Neuron (in vitro differentiated cells): ENCODE results near the gene SLC2A6.

ENCODE experiments used
- H2AFZ ChIP-seq: one replicate; pipeline ENCODE4 v1.6.1; 2013; ENCODE audit warnings: low read depth, mild to moderate bottlenecking, inconsistent platforms, low read length, moderate library complexity
- H3K27me3 ChIP-seq: one replicate; pipeline ENCODE4 v1.6.1; 2013; ENCODE audit warnings: low read length; ENCODE audit not compliant: insufficient read depth
- H3K36me3 ChIP-seq: one replicate; pipeline ENCODE4 v1.6.1; 2013; ENCODE audit warnings: low read length; ENCODE audit not compliant: insufficient read depth
- H3K4me1 ChIP-seq: one replicate; pipeline ENCODE4 v1.6.1; 2013; ENCODE audit warnings: low read length; ENCODE audit not compliant: insufficient read depth
- H3K4me3 ChIP-seq: 2 replicates; pipeline ENCODE4 v1.5.1; 2013; ENCODE audit warnings: mild to moderate bottlenecking, low read length, moderate library complexity
- H3K9me3 ChIP-seq: one replicate; pipeline ENCODE4 v1.6.1; 2013; ENCODE audit warnings: low read length

SLC2A6 gene

DNA sequence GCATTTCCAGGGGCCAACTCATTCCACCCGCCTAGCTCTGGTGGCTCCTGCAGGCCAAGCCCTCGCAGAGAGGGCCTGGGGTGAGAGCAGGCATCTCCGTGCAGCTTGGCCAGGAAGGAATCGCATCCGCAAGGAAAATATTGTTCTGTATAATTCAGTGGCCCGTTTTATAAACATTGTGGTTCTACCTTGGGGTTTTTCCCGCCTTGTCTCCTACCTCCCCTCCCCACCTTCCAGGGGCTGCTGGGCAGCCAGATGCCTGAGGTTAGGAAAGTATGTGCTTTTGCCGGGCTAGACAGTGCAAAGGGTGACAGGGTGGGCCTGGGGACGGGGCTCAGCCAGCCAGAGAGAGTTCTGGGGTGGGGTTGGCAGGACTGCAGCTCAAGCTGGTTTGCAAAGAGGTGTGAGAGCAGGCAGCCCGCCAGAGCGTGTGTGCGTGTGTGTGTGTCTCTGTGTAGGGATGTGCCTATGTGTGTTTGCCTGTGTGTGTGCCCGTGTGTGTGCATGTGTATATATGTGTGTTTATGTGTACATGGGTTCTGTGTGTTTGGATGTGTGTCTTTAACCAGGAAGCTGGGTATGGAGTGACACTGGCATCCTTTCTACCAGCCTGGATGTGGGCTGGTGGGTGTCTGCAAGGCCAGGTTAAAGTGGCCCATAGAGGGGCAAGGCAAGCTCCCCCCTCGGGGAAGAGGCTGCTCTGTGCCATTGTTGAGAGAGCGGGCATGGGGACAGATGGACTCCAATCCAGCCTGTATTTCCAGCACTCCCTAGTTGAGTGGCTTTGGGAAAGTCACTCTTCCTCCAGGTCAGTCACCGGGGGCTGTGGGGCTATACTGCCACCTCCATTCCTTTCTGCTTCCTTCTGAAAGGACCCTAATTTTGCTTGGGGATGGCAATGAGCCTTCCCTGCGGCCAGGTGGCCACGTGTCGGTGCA, 10.6 kb upstream of the SLC2A6 start:
- H3K4me1 ChIP-seq = peaks cover 6% of the 10 kb centered on the region
- peaks cover 3% of the 10 kb centered on the region for H3K9me3 ChIP-seq
- H3K4me3 ChIP-seq = no peak overlapping the region
- no peak overlapping the region for H2AFZ ChIP-seq
- H3K27me3 ChIP-seq = peaks cover 19% of the 10 kb centered on the region
- no peaks in the 10 kb centered on the region for H3K36me3 ChIP-seq

- H3K27me3 ChIP-seq = peaks cover 19% of the 10 kb centered on the region
- H3K4me1 ChIP-seq = peaks cover 6% of the 10 kb centered on the region
- H3K4me3 ChIP-seq = no peak overlapping the region
- no peak overlapping the region for H2AFZ ChIP-seq
- peaks cover 3% of the 10 kb centered on the region for H3K9me3 ChIP-seq
- no peaks in the 10 kb centered on the region for H3K36me3 ChIP-seq
These were observed 9.9 kb upstream of the SLC2A6 start for GRCh38 chr9:133488686-133489252.

GRCh38 chr9:133487331-133487725, 8.4 kb upstream of the SLC2A6 start:
- no peak overlapping the region for H3K4me3 ChIP-seq
- H3K4me1 ChIP-seq = no peaks in the 10 kb centered on the region
- peaks cover 19% of the 10 kb centered on the region for H3K27me3 ChIP-seq
- H3K36me3 ChIP-seq = no peaks in the 10 kb centered on the region
- H2AFZ ChIP-seq = no peak overlapping the region
- H3K9me3 ChIP-seq = peaks cover 3% of the 10 kb centered on the region

- peaks cover 3% of the 10 kb centered on the region for H3K9me3 ChIP-seq
These were observed 6.8 kb upstream of the SLC2A6 start for GRCh38 chr9:133485531-133486260.

GRCh38 chr9:133484671-133485437, 6.0 kb upstream of the SLC2A6 start:
- Histone ChIP-seq H3K4me1 (no peaks in the 10 kb centered on the region), H3K36me3 (no peaks in the 10 kb centered on the region), H3K27me3 (peaks cover 8% of the 10 kb centered on the region), H3K4me3 (no peak overlapping the region), H2AFZ (no peak overlapping the region), H3K9me3 (peaks cover 2% of the 10 kb centered on the region)

More at GRCh38 chr9:133485531-133486260, 6.8 kb upstream of the SLC2A6 start:
- H3K36me3 ChIP-seq = no peaks in the 10 kb centered on the region
- H2AFZ ChIP-seq = no peak overlapping the region
- no peak overlapping the region for H3K4me3 ChIP-seq
- peaks cover 12% of the 10 kb centered on the region for H3K27me3 ChIP-seq
- no peaks in the 10 kb centered on the region for H3K4me1 ChIP-seq

- Histone ChIP-seq H3K4me3 (no peak overlapping the region), H3K4me1 (peaks cover 5% of the 10 kb centered on the region), H2AFZ (no peak overlapping the region), H3K27me3 (peaks cover under 1% of the 10 kb centered on the region), H3K9me3 (no peaks in the 10 kb centered on the region), H3K36me3 (no peaks in the 10 kb centered on the region)
These were observed 4.7 kb upstream of the SLC2A6 start for GRCh38 chr9:133483611-133484010.

DNA sequence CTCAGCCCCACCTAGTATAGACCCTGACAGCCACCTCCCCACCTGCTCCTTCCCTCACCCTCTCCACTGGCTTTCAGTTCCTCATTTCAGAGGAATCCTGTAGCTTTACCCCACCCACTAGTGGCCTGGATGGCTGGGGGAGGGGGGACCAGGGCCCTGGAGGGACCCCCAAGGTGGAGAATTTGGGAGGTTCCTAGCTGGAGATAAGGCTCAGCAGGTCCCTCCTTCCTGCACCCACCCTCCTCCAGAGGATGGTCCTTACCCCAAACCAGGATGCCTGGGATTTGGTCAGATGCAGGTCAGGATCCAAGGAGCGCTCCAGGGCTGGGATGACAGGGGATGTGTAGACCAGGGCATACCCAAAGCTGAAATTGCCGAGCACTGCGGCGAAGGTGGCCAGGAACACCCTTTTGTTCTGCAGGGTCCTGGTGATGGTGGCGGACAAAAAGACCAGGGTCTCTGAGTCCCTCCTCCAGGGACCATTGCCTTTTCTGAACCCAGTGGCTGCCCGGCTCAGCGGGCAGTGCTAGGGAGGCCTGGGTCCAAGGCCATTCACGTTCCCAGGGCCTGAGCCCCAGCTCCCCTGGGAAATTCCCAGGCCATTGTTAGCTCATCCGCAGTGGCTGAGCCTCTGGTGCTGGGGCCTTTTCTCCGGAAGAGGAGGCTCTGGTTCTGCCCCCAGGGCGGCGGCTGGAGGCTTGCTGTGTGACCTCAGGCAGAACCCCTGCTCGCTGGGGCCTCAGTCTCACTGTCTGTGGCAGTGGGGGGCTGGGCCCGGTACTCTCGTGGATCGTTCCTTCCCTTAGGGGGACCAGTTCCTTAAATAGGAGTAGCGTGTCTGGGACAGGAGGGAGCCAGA, 678 bp downstream of the SLC2A6 start:
- Histone ChIP-seq H2AFZ (peak overlapping the region; percentile 28), H3K9me3 (no peaks in the 10 kb centered on the region), H3K36me3 (peaks cover 6% of the 10 kb centered on the region), H3K4me1 (peaks cover 14% of the 10 kb centered on the region), H3K4me3 (peak overlapping the region; percentile 52), H3K27me3 (no peaks in the 10 kb centered on the region)

GRCh38 chr9:133477461-133477860, 1.4 kb downstream of the SLC2A6 start:
- H3K4me3 ChIP-seq = no peak overlapping the region
- H3K36me3 ChIP-seq = peaks cover 6% of the 10 kb centered on the region
- no peaks in the 10 kb centered on the region for H3K9me3 ChIP-seq
- H3K27me3 ChIP-seq = no peaks in the 10 kb centered on the region
- no peak overlapping the region for H2AFZ ChIP-seq
- H3K4me1 ChIP-seq = peaks cover 14% of the 10 kb centered on the region

- Histone ChIP-seq H3K9me3 (no peaks in the 10 kb centered on the region), H3K27me3 (no peaks in the 10 kb centered on the region), H3K36me3 (peaks cover 9% of the 10 kb centered on the region), H2AFZ (no peak overlapping the region), H3K4me3 (no peak overlapping the region), H3K4me1 (peaks cover 14% of the 10 kb centered on the region)
These were observed 2.0 kb downstream of the SLC2A6 start for GRCh38 chr9:133476941-133477340.

DNA sequence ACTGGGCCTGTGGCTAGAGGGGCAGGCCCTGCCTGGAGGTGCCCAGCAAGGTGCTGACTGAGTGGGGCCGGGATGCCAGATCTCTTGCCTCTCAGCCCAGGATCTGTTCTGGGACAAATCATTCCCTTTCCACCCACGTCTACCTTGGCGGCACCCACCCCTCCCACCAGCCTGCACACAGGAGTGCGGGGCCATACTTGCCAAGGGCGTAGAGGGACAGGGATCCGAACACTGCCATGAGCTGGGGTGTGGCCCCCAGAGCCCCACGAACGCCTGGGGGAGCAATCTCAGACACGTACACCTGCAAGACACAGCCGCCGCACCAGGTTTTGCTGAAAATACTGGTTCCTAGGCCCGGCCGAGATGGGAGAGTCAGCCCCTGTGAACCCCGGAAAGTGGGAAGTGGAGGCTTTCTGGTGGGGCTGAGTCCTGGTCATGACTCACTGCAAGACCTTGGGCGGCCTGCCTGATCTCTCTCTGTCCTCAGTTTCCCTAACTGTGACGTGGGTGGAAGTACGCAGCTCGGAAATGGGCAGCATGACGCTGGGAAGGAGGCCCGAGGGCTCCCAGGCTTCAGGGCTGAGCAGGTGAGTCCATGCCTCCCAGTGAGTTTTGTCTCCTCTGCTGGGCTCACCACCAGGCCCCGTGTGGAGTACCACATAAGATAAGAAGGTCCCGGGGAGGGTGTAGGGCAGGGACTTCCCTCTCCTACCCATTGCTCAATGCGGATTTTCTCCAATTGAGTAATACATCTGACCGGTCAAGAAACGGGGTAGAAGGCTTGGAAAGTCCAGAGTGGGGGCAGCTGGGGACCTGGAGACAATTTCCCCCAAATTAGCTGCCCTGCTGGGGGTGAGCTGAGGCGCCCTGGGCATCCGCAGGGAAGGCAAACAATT, 2.6 kb downstream of the SLC2A6 start:
- Histone ChIP-seq H3K27me3 (no peaks in the 10 kb centered on the region), H3K9me3 (no peaks in the 10 kb centered on the region), H3K4me3 (no peak overlapping the region), H3K4me1 (peaks cover 14% of the 10 kb centered on the region), H3K36me3 (peaks cover 13% of the 10 kb centered on the region), H2AFZ (no peak overlapping the region)

- Histone ChIP-seq H3K9me3 (no peaks in the 10 kb centered on the region), H3K36me3 (peaks cover 13% of the 10 kb centered on the region), H3K27me3 (no peaks in the 10 kb centered on the region), H2AFZ (no peak overlapping the region), H3K4me1 (peaks cover 14% of the 10 kb centered on the region), H3K4me3 (no peak overlapping the region)
These were observed 3.4 kb downstream of the SLC2A6 start for GRCh38 chr9:133475292-133476012.
